NCI-H2196 treated with DMSO at 0.1 percent for 48 hours (cell line): ENCODE measurements around the gene TPP2.
A peak's percentile ranks its signal among the peaks of the same experiment; 100 is the strongest.

ENCODE experiments used
- DNase-seq: peaks from one replicate; lab custom pipeline; 2025; ENCODE audit not compliant: unreplicated experiment; lab: John Stamatoyannopoulos, UW

Gene TPP2

GRCh38 chr13:102690883-102691282 lies 94.1 kb downstream of the TPP2 start:
- no peak for DNase-seq

DNA sequence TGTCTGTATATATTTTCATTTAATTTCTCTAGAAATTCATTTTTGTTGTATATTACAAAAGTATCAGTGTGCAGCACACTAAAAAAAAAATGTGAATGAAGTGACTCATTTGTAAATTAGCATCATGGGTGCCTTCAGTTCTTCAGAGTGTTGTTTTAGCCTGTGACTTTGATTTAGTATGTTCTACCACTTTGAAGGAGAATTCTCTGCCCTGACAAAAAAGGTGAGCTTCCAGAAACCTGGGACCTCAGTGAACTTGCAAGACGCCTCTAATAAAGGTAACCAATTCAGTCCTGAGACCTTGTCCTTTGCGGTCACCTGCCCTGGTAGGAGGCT lies 95.7 kb downstream of the TPP2 start:
- DNase-seq = no peak

- DNase-seq = no peak
Observed at GRCh38 chr13:102693250-102693649, 96.5 kb downstream of the TPP2 start.

- no peak for DNase-seq
Observed at GRCh38 chr13:102693776-102694175, 97.0 kb downstream of the TPP2 start.

DNA sequence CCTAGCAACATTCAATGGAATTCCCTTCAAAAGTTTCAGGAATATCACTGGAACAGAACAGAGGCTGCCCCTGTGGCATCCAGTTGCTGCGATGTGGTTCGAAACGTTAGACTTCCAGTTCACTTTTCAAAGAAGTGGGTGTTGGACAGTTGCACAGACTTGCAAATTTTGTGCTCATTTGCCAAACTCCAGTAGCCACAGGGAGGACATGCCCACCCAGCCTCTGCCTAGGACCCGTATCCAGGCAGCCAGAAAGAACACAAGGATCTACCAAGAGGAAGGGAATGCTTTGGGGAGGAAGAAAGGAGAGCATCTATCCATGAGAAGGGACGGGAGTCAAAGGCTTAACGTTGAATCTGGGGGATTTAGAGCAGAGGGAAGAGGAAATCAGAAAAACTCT lies 98.2 kb downstream of the TPP2 start, which contains the start of gene METTL21C:
Gene METTL21C, minus strand, starts transcription at position 108 of the 400 bp plus-strand sequence. CDS start 546 bp downstream, outside the sequence.
- DNase-seq = no peak

GRCh38 chr13:102696465-102696864 lies 99.7 kb downstream of the TPP2 start:
- DNase-seq = no peak

DNA sequence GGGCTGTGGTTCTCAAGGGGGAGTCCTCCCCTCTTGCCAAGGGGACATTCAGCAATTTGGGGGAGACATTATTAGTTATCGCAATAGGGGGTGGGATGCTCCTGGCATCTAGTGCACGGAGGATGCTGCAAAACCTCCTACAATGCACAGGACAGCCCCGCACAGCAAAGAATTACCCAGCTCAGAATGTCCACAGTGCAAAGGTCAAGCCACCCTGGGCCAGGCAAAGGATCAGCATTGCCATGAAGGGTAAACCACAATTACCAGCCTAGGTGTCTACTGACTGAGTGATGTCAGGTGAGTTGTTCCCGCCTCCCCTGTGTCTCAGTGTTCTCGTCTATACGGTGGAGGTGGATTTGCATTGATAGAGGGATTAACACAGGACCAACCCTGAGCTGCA lies 100.5 kb downstream of the TPP2 start:
- DNase-seq = no peak

- DNase-seq = no peak
Observed at GRCh38 chr13:102697929-102698648, 101.3 kb downstream of the TPP2 start.

GRCh38 chr13:102698649-102698980 lies 101.8 kb downstream of the TPP2 start:
- DNase-seq = no peak

- DNase-seq = no peak
Observed at GRCh38 chr13:102699504-102699903, 102.7 kb downstream of the TPP2 start.

- no peak for DNase-seq
Observed at GRCh38 chr13:102700088-102701031, 103.6 kb downstream of the TPP2 start.

- no peak for DNase-seq
Observed at GRCh38 chr13:102701331-102701730, 104.5 kb downstream of the TPP2 start.

- DNase-seq = no peak
Observed at GRCh38 chr13:102702965-102703725, 106.4 kb downstream of the TPP2 start.

GRCh38 chr13:102703726-102704035 lies 106.9 kb downstream of the TPP2 start:
- no peak for DNase-seq

DNA sequence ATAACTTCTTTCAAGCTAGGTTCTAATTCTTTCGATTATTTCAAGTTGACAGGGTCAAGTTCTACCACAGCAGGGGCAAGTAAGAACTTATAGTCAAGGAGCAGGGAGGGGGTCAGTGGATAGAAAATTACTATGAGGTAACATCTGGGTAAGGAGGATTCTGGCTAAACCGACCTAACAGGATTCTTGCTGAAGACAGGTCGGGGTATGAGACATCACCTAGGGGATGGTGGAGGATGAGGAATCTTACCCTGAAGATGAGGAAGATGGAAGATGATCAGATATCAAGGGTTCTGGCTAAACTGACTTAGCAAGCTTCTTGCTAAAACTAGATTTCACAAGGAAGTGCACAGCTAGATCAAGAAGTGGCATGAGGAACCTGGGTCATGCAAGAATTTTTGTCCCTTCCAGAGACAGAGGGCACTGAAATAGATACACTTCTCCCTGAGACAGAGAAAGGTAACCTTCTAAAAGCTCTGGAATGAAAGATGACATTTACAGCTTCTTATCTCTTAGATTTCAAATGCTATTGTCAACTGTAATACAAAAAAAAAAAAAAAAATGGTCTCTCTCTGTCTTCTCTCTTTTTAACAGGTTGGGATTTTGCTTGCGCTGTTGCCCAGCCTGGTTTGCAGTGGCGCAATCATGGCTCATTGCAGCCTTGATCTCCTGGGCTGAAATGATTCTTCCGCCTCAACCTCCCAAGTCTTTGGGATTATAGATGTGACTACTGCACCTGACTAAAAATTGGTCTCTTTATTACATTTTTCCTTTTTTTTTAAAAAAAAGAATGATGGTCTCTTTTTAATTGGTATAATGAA lies 107.7 kb downstream of the TPP2 start:
- DNase-seq = no peak

- peak; percentile 17 for DNase-seq
Observed at GRCh38 chr13:102707467-102707866, 110.7 kb downstream of the TPP2 start.

DNA sequence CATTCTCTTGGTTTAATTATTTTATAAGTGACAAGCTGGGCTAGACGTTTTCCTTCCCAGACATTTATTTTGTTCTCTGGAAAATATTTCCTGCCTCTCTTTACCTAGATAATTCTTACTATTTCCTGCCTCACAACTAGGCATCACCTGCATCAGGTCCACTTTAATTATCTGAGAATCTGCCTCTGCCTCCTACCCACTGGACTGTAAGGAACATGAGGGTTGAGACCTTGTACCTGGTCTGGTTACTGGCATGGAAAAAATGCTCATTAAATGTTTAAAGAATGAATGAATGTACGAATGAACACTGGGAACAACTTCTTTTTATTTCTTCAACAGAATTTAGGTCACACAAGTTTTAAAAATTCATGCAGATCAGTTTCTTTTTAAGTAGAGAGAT lies 111.4 kb downstream of the TPP2 start:
- DNase-seq = no peak

- DNase-seq = no peak
Observed at GRCh38 chr13:102708991-102709390, 112.2 kb downstream of the TPP2 start.

DNA sequence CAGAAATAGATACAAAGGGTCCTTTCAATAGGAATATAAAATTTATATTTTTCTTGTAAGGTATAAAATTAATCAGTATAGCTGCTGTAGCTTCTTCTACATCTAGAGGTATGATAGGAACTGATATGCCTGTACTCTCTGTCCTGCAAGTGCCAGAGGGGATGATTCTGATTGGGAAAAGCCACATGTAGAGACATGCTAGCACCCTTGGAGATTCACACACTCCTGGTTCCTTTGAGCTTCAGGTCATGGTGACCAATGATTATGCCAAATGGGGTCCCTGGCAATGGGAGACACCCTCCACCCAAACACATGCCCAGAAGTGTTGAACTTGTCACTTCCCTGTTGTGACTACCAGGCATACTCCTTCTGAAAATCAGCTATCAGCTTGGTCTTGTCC lies 112.8 kb downstream of the TPP2 start:
- DNase-seq = no peak

GRCh38 chr13:102710261-102710679 lies 113.5 kb downstream of the TPP2 start:
- DNase-seq = no peak

GRCh38 chr13:102715447-102715846 lies 118.7 kb downstream of the TPP2 start:
- DNase-seq = no peak
